ENCODE data around the gene RRAS.

Gene RRAS

DNA sequence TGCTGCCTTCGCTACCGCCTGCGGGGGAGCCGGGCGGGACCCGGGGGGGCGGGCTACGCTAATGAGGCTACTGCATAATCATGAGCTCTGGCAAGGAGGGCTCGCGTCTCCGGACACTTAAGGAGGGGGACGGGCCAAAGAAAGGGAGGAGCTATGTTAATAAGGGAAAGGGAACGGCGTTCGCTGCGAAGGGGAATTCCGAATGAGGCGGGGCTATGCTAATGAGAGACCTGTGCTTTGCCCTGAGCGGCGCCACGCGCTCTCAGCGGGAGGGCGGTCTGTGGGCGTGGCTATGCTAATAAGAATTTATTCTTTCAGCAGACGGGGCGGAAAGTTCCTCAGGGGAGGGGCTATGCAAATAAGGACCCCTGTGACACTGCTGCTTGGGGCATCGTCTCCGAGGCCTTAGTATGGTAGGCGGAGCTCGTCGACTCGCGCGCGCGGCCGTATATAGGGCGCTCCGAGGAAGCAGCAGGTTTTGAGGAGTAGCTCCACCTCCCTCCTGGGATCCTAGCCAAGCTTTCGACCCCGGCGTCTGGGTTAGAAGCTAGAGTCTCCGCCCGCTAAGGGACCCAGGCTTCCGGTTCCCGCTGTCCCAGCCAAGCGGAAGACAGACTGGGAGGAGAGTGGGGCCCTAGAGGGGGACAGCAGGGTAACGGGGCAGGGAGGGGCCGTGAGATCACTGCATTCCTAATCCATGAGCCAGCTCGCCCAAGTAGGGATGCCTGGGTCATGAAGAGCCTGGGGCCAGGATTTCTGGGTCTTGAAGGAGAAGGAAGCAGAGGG lies at the start of gene RRAS:
TSS of gene RRAS (minus strand) at position 31 of the 786 bp plus-strand sequence. CDS start 45 bp downstream, outside the sequence.
- POLR2A ChIA-PET (ENCODE audit: low non-redundant PET) = interaction anchor here (0.5 to 1.1 kb wide), 5 partner anchors 24 to 146 kb away, joined by 3 to 6 read pairs (median 5); partner anchors contain the start of gene PRR12
- TF ChIP-seq, protein P1, sequence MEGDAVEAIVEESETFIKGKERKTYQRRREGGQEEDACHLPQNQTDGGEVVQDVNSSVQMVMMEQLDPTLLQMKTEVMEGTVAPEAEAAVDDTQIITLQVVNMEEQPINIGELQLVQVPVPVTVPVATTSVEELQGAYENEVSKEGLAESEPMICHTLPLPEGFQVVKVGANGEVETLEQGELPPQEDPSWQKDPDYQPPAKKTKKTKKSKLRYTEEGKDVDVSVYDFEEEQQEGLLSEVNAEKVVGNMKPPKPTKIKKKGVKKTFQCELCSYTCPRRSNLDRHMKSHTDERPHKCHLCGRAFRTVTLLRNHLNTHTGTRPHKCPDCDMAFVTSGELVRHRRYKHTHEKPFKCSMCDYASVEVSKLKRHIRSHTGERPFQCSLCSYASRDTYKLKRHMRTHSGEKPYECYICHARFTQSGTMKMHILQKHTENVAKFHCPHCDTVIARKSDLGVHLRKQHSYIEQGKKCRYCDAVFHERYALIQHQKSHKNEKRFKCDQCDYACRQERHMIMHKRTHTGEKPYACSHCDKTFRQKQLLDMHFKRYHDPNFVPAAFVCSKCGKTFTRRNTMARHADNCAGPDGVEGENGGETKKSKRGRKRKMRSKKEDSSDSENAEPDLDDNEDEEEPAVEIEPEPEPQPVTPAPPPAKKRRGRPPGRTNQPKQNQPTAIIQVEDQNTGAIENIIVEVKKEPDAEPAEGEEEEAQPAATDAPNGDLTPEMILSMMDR (conservative IDR thresholded peaks at IDR 0.05; ENCODE audit: low read depth) = no peak

DNA sequence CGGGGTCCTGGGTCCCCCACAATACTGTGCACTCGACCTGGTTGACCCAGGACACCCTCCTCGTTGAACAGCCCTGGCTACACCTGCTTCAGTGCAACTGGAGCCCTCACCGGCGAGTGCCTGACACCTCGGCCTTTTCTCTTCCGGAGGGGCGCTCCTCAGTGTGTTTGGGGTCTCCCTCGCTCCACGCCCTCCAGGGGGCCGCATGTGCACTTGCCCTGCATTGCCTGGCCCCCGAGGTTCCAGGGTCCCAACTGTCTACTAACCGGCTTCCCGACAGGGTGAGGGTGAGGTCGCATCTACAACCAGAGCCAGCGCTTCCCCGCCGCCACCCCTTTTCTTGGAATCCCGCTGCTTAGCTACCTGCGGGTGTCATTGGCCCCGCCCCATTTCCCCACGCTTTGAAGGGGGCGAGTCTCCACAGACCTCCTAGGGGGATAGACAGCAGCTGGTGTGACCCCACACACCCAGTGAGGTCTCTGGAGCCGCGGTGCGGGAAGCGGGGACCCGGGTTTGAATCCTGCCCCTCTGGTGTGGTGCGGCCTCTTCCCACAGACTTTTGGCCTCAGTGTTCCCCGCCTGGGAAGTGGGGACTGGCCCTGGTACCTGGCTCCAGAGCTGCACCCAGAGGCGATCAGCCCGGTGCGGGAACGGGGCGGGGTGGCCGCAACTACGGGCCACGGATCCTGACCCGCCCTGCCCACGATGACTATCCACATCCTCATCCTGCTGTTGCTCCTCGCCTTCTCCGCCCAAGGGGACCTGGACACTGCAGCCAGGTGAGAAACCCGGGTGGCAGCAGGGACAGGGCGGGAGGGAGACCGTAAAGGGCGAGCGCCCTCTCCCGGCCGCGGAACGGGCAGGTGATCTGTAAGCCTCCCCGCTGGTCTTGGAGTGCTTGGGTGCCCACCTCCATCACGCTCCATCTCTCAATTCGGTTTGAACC lies 49.5 kb upstream of the RRAS start, which contains the start of gene ADM5:
TSS of gene ADM5 (plus strand) at position 462 of the 946 bp plus-strand sequence. CDS start at position 706, 244 bp downstream.
- ChIA-PET CTCF (interaction anchor here (0.5 to 1.3 kb wide), 3 partner anchors 8 to 119 kb away, joined by 3 to 5 read pairs (median 5); no protein-coding TSS in a partner anchor), POLR2A (ENCODE audit: low non-redundant PET) (no interaction called here)
- DNase-seq (ENCODE audit: low spot score) = no peak
- TF ChIP-seq, protein P1 (conservative IDR thresholded peaks at IDR 0.05; ENCODE audit: low read depth) = peak; percentile 43
- H3K27ac ChIP-seq = peak within 1 kb of the TSS; percentile 34; the same call in 1 of the 2 replicates

More for the DNA sequence above, at the start of gene RRAS:
- peak within 1 kb of the TSS; percentile 100 for H3K27ac ChIP-seq
- DNase-seq (ENCODE audit: low spot score) = peak; percentile 97
- CTCF ChIA-PET = interaction anchor here (0.7 kb wide), 1 partner anchor 36 kb away, joined by 3 read pairs; no protein-coding TSS in a partner anchor

DNA sequence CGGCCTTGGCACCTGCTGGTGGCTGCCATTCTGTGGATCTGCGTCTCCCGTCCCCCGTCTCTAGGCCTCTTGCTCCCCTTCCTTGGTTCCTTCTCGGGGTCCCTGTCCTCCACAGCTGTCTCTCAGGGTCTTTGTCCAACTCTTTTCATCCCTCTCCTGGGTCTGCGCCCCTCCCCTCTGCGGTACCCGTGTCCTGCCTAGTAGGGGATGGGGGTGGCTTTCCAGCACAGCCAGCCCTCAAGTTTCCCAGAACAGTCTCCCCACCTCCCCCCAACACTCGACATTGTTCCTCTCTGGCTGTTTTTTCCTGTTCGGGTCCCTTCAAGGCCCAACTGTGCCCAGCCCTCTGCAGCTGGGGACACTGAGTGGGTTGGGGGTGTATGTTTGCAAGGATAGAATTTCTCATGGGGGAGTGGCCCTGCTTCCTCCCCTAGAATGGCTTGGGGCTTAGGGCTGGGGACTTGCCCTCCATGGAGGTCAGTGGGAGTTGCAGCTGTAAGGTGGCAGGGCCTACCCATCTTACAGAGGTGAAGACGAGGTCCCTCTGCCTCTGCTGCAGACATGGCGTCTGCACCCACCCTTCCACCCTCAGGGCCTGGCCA lies 48.7 kb upstream of the RRAS start:
- peak overlapping the region; percentile 34; the same call in 1 of the 2 replicates for H3K27ac ChIP-seq
- TF ChIP-seq, protein P1 (conservative IDR thresholded peaks at IDR 0.05; ENCODE audit: low read depth) = no peak
- POLR2A ChIA-PET (ENCODE audit: low non-redundant PET) = no interaction called here
- CTCF ChIA-PET = interaction anchor here (0.7 to 1.3 kb wide), 3 partner anchors 8 to 10 kb away, joined by 3 to 5 read pairs (median 5); no protein-coding TSS in a partner anchor
- DNase-seq (ENCODE audit: low spot score) = no peak

DNA sequence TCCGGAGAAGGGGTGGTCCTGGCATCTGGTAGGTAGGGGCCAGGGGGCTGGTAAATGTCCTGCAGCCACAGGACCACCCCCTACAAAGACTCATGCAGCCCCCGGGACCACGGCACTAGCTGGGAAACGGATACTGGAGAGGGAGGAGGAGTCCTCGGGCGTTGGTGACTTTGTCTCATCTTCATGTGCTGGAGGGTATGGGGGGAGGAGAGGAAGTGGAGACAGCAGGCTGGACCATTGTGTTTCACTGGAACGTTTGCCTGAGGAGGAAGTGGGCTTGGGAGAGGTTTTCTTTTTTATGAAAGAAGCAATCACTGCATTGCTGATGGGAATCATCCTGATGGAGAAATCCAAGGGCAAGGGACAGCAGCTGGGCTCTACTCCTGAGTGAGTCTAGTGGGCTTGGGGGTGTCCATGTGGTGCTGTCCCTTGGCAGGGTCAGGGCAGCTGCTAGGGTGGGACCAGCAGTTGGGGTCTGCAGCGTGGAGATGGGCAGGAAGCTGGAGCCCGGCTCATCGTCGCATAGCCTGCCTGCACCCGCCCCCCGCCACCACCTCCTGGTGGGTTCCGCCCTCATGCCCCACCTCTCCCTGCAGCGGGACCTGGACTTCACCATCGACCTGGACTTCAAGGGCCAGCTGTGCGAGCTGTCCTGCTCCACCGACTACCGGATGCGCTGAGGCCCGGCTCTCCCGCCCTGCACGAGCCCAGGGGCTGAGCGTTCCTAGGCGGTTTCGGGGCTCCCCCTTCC lies 47.8 kb upstream of the RRAS start:
- POLR2A ChIA-PET (ENCODE audit: low non-redundant PET) = no interaction called here
- TF ChIP-seq, protein P1 (conservative IDR thresholded peaks at IDR 0.05; ENCODE audit: low read depth) = no peak
- no peak for DNase-seq (ENCODE audit: low spot score)
- peak overlapping the region; percentile 34 for H3K27ac ChIP-seq
- CTCF ChIA-PET = interaction anchor here (0.7 kb wide), 2 partner anchors 9 to 220 kb away, joined by 3 to 4 read pairs; no protein-coding TSS in a partner anchor

DNA sequence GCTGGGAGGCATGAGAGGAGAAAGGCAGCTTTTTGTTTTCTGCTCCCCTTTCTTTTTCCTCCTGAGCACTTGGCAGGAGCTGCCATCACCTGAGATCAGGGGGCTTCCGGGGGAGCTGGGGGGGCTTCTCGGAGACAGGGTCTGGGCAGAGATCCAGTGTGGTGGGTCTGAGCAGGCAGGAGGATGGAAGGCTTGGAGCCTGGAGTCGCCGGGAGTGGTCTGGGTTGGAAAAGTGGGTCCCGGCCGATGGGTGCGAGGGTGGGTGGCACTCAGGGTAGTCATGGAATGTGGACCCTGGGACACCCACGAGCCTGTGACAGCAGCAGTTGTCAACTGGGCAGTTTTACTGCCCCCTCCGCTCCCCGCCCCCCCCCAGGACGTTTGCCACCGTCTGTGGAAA lies 47.2 kb upstream of the RRAS start:
- POLR2A ChIA-PET (ENCODE audit: low non-redundant PET) = no interaction called here
- CTCF ChIA-PET = interaction anchor here (0.7 kb wide), 1 partner anchor 220 kb away, joined by 4 read pairs; no protein-coding TSS in a partner anchor
- no peak for DNase-seq (ENCODE audit: low spot score)
- TF ChIP-seq, protein P1 (conservative IDR thresholded peaks at IDR 0.05; ENCODE audit: low read depth) = no peak
- H3K27ac ChIP-seq = peak overlapping the region; percentile 34
